Stimulated activated CD8-positive, alpha-beta memory T cell treated with anti-CD3 and anti-CD28 coated beads, Interleukin-7, amount 100 ng/mL, for 4 hours (primary cell): Measurements from ENCODE around the gene XPO6.
"Not testable (repeated sequence)": the region's sequence is repeated elsewhere in the genome, so short reads cannot be mapped to it uniquely, and the experiment has no call there.

ENCODE experiments used
- DNase-seq, 2 donors: peaks; one replicate each; pipeline ENCODE4 v3.0.0-alpha.2; 2020; ENCODE audit warnings: low read depth in 2 of 2

The XPO6 gene

DNA sequence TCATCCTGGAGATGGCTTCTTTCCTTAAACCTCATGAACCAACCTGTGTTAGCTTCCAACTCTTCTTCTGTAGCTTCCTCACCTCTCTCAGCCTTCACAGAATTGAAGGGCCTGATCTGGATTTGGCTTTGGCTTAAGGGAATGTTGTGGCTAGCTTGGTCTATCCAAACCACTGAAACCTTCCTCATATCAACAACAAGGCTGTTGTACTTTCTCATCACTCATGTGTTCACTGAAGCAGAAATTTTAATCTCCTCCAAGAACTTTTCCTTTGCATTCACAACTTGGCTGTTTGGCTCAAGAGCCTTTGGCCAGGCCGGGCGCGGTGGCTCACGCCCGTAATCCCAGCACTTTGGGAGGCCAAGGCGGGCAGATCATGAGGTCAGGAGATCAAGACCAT lies 95.9 kb downstream of the XPO6 start:
- DNase-seq, result not testable (repeated sequence)

DNA sequence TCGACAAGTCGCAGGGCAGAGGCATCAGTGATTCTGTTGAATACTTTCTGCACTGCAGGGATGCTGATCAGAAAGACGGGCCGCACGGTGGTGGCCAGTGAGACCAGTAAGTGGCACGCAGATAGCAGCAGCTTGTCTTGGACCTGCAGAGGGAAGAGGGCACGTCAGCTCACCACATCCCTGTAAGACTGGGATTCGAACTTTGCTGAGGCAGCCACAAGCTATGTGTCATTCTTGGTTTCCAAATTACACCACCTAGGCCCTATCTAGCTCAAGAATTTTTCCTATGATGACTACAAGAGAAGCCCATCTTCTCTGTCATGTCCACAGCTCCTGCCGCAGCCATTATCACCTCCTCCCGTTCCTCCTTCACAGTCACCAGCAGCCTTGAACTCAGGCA lies 98.9 kb downstream of the XPO6 start:
- DNase-seq, result no peak

DNA sequence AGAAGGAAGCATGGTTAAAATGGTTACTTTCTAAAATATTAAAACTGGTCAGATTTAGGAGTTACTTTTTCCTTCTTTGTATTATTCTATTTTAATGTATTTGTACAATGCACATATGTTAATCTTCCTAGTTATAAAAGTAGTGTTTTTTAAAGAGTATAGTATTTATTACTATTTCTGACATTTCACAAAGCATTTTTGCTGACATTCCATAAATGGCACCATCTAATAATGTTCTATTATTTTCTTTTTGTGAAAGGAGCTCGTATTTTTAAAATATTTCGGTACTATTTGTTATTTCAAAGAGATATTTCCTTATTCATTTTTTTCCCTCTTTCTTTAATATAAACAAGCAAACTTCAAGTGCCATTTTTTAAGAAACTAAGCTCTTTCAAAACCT lies 100.8 kb downstream of the XPO6 start:
- no peak for DNase-seq

DNA sequence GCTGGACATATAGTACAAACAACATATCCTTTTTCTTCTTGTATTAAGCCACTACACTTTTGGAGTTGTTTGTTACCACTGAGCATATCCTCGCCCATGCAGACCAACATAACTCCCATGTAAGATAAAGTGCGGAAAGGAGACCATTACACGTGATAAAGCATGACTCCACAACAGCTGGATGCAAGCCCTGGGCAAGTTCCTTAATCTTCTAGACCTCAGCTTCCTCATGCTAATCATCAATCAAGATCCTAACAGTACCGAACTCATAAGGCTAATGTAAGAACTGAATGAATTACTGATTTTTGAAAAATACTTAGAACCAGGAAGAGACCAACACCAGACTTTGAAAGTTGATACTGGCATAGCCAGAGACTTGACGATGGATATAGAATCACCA lies 101.3 kb downstream of the XPO6 start:
- DNase-seq, result no peak

DNA sequence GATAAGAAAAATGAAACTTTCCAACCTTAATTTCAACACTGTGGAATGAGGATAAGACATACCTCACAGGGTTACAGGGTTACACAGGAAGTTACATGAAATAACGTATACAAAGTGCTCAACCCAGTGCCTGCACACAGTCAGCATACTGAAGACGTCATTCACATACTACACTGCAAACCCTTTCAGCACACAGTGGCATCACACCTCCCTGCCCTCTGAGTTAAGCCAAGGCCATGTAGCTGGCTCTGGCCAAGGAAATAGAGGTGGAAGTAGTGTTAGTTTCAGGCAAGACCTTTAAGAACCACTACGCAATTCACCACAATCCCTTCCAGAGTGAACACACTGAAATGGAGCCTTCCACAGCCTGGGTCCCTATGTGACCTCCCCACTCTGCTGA lies 101.7 kb downstream of the XPO6 start:
- DNase-seq, result no peak

DNA sequence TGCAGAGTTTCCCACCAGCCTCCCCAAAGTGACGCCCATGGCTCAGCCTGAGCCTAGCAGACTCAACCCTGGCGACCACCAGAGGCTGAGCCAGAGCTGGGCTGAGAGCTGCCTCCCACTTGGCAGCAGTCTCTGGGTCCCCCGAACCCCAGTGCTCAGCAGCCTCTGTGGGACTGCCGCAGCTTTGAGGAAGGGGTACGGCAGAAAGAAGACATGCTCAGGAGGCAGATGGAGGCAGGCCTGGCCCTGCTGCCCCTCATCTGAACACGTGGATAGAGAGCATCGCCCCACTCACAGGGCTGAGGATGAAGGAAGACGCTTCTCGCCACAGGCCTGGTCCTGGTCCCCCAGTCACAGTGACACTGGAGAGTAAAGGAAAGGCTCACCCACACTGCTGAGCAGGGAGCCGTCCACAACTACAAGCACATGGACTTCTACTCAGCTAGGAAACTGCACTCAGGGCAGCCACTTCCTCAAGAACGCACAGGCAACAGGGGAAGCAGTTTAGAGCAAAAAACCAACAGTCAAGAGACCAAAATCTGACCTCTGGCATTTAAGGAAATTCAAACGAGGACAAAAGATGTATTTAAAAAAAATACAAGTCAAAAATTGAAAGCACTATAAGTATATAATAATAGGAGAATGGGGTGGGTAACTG lies 103.0 kb downstream of the XPO6 start:
- DNase-seq, result no peak

DNA sequence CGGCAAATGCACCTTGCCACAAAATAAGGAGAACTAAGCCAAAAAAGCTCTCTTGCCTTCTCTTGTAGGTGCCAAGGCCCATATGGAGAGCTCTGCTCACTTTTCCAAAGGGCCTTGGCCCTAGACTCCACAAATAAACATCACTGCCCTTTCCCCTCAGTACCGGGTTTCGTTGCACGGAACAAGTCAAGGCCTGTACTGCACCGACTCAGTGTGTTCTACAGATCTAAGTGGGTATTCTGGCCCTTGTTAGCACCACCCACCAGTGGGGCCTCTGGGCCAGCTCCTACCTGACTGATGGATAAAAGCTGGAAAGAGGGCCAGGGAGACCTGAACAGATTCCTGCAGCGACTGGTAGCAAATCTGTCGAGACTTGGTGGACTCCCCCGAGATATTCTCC lies 104.5 kb downstream of the XPO6 start:
- no peak for DNase-seq

DNA sequence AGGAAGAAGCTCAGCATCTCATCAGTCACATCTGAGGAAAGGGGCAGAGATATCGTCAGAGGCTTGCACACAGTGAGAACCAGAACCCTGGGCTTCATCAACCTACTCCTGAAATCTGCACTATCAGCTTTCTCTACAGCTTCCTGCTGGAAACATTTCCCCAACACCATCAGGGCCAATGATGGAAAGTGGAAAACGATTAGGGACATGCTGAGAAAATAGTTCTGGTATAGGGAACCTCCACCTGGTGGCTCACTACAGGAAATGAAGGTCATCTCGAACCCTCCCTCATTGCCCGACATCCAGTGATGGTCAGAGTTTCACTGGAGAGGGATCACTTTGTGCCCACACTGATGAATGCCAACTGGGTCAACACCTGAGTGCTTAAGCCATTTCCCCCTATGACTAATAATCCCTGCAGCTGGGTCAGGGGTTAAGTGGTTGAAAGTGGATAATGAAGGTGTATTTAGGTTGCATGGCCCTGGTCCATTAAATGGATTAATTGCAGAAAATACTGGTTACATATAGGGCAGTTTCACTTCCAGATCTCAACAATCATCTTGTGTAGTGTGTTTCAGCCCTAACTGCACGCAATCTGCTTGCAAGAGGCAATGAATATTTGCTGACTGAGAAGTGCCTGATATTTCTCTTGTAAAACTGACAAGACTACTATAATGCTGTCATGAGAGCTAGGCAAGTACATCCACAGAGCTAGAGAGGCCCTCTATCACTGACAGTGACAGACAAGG lies 105.1 kb downstream of the XPO6 start:
- DNase-seq, result no peak

DNA sequence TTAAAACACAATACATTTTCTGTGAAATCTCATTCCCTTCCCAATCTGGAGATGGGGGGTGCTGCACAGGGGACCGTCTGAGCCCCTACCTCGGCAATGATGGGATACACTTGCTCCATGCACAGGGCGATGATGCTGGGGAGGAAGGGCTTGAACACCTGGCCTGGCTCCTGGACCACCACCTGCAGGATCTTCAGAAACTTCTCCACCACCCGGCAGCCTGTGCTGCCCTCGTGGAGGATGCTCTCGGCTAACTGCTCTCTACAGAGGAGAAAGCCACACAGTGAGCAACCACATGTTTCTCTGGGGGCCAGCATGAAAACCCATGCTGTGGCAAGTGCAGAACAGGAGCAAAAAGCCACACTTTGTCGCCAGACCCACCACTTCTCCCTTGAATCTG lies 105.8 kb downstream of the XPO6 start:
- no peak for DNase-seq

DNA sequence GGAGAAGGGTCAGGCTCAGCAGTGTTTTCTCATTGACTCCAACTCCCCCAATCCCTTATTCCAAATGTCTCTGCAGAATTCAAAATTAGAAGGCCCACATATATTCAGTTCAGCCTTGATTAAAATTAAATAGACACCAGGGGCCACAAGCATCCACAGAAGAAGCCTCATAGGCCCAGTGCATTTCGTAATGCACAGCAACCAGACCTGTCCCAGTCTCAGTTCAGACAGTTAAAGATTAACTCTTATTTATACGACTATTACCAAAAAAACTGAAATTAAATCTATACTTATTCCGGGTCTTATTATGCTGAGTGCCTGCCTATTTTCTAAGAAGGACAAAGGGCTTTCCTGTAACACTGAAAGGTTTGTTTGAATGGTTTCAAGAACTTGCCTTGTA lies 106.5 kb downstream of the XPO6 start:
- DNase-seq, result no peak

DNA sequence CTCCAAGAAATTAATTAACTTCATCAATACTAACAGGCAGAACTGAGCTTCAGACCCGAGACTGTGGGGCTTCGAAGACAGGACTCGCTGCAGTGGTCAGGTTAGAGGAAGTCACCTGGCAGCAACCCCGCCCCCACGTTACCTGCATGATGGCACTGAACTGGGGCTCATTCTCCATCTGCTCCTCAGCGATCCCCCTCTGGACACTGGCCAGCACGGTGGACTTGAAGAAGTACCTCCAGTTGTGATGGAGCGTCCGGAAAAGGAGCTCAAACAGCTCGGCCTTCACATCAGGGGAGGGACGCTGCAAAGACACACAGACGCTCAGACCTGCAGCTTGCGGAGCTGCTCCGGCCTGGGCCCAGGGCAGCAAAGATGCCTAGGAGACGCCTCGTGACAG lies 107.4 kb downstream of the XPO6 start:
- DNase-seq, result no peak

DNA sequence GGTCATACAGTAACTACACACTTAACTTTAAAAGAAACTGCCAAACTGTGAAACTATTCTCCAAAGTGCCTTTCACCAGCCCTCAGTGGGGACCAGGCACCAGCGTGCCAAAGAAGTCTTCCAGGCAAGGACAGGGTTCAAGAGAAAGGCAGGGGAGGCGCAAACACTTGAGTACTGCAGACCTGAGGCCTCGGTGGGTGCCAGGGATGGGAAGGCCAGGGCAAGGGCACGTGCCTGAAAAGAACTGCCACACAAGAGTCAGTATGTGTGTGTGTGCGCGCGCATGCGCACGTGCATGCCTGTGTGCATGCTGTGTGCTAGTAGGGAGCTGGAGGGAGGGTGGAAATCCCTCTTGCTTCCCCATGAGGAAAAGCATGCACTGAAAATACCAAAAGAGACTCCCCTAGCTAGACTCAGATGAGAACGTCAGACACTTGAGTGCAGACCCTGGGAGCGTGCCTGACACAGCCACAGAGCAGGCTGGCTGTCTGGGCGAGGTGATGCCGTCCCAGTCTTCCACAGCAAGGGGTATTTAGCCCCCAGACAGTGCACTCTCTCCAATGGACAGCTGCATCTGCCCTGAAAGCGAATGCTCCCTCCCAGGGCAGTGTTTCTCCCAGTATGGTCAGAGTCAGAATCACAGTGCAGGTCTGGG lies 108.1 kb downstream of the XPO6 start:
- DNase-seq, result no peak

DNA sequence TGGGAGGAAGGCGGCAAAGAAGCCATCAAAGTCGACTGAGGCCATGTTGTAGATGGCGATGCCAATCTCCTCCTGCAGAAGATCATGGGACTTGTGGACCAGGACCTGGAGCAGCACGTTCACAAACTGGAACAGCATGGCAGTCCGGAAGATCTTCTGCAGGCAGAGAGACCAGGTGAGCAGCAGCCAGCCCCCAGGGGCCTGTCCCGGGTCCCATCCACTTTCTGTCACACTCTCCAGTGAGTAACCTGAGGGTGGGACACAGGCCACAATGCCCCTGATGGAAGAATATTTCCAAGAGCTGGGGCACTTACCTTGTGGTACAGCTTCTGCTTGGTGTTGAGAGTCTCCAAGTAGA lies 110.3 kb downstream of the XPO6 start:
- DNase-seq, result no peak

DNA sequence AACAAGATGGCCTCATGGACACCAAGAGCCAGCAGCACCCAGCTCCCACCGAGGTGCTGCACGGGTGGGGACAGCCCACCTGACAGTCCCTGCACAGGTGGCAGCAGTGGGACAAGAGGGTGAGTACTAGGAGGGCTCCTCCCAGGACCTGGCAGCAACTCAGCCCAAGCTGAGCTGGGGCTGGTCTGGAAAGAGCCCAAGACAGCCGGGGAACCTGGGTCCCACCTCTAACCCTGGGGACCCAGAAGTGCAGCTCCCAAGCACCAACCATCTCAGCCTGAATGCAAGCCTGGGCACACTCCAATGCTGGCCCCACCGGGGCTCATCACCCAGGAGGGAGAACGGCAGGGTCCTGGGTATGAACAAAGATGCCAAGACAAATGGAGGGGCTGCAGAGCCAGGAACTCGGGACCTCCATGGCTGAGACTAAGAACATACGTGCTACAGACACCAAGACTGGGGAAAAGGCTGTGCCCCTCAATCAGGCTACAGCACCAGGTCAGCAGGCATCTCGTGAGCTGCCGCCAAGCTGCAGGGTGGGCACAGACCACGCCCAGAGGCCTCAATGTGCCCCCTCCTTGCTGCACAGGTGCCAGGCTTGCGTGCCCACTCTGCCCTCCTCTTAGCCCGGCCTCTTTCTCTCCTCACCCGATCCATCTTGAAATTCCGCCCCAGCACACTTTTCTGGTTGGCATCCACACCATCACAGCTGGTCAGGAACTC lies 110.8 kb downstream of the XPO6 start:
- DNase-seq, result no peak

DNA sequence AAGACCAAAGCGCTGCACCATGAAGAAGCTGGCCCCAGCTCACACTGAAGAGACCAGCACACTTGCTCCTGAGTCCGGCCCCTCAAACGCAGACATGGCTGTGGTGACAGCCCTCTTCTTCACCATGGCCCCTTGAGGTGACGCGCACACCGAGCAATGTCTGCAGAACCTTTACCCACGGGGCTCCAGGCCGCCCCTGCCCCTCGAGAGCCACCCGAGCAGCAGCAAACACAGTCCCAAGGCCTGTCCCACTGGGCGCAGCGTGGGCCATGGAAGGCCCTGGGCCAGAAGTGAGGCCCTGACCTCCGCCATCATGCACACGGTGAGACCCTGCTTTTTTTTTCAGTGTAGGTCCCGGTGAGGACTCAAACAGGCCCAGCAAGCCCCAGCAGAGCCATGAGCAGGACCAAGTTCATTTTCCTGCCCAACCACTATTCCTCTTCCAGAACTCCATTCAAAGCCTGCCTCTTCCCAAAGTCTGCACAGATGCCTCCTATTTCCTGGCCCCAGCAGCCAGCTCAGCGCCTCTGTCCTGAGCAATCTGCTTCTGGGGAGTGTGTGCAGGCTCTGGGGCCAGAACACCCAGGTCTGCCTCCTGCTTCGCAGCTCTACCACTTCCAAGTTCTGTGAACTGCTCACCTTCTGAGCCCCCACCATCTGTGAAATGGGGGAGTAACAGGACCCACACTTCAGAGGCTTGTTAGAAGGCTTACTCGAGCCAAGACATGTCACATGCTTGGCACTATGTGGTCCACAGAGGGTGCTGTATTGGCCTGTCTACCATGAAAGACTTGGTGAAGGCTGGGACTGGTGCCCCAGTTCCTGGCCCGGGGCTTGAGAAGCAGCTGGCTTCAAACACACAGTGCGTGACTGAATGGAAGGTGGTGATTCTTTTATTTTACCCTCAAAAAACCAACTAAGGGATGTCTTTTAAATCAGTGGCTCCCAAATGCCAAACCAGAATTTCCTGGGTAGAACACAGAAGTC lies 112.5 kb downstream of the XPO6 start:
- no peak for DNase-seq

DNA sequence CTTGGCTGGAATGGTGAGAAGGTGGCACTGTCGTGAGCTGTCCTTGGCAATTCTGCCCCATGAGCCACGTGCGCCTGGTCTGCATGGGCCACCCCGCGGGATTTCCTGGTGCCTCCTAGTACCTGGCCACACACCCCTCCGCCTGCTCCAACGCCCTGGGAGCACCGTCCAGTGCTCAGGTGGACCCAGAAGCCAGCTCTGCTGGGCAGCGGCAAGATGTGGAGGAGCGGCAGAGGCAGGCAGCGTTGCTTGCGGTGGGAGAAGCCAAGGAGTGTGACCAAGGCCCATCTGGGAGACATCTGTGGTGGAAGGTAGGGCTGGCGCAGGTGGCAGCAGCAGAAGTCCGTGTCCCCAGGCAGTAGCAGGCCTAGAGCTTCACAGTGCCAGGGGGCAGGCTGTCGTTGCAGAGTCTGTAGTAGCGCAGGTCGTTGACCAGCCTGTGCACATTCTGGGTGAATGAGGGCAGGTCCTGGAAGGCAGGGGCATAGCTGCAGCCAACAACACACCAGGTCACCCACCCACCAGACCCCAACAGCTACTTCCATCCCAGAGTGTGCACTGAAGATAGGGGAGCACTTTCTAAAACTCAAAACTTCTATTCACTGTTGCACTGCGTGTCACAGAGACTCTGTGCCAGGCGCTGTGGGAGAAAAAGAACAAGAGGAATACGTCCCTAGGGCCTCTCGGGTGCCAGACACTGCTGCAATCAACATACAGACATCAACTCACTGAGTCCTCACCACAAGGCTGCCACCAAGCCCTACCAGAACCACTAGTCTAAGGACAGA lies 113.4 kb downstream of the XPO6 start:
- no peak for DNase-seq

DNA sequence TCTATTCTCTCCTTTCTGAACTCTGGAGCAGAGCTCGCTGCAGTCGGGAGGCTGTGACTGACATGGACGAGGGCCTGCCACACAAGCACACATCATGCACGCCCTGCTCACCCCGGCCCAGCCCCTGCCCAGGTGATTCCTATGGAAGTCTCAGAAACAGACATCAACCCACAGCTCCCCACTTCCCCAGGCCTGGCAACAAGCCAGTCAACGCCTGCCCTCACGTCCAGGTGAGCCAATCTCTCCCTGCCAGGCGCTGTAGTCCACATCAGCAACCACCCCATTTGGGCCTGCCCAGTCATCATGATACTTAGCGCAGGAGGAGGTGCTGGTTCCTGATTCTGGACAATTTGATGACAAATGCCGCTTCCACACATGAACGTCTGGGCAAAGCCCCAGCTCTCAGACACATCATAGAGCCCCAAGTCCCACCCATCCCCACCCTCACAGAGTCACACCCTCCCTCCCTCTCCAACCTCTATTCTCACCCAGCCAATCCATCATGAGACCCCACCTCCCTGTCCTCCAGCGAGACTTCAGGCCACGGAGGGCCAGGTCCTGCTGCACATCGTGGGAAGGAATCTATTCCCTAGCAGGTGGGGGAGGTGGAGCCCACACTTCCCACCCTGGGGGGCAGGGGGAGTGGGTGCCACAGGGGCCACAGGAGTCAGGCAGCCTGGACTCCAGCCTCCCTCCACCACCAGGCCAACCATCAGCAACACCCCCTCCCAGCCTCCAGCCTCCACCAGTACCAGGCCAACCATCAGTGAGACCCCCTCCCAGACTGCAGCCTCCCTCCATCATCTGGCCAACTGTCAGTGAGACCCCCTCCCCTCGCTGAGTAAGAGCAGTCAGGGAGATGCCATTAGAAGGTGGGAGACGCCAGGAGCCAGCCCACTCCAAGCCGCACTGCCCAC lies 114.5 kb downstream of the XPO6 start:
- no peak for DNase-seq

DNA sequence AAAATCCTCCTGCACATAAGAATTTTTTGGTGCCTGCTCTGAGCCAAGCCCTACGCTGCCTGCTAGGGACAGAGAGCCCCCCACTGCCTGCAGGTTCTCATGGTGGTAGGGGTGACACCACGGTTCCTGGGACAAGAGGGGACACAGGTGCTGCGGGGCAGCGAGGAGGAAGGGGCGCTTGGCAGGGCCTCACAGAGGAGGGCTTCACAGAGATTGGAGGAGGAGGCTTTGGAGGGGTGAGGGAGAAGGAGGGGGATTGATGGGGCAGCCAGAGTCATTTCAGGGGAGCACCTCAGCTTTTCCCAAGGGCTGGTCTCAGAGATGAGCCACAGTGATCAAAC lies 118.4 kb downstream of the XPO6 start:
- DNase-seq, result no peak

DNA sequence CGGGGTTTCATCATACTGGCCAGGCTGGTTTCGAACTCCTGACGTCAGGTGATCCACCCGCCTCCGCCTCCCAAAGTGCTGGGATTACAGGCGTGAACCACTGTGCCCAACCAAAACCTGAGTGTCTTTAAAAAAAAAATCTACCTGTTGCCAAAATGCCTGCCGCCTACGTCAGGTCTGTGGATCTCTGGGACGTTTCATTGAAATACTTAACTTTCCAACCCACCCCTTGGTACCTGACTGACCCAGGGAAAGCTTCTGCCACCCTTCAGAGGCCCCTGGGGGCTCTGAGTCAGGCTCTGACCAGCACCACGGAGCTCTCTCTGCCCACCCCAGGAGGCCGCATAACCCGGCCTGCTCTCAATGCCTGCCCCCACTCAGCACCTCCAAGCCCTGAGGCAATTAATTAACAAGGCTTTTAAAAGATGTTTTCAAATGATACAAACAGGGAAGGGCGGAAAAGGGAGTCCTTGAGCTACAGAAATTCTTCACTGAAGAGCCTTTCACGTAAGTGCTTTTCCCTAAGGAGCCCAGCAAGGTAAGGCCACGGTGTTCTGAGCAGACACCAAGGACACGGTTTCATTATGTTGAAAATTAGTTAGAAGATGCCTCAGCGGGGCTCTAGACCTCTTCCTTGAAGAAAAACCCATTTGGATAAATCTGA lies 118.9 kb downstream of the XPO6 start:
- DNase-seq, result no peak
